HepG2 (cell line): ENCODE measurements around the gene RHOBTB1. TPM values are rescaled to one million over a fixed set of nuclear protein-coding genes. Genes with fewer than 3 reads are reported as not detected.

Source experiments
- ATAC-seq: fragments of 200-7000 bp; cut with Tn5 transposase; 3 replicates; pipeline ENCODE4 v1.9.1; 2020; ENCODE audit warnings: mild to moderate bottlenecking, moderate library complexity
- BruUV-seq: library from RNA; stranded (reverse); fragments of 400-500 nt; replicated peaks from 2 replicates; lab custom pipeline; 2021; lab: Mats Ljungman, UMichigan
- CTCF ChIA-PET: fragments of 300-600 bp; formaldehyde crosslinking; extraction: SDS; loops from one replicate; lab custom pipeline; 2021; ENCODE audit warnings: low total read pairs, inconsistent platforms, low intra/inter-chr PET ratio; lab: Yijun Ruan, JAX
- POLR2A ChIA-PET: fragments of 350-600 bp; sonication (Branson Sonifier 250); formaldehyde crosslinking; loops from one replicate; lab custom pipeline; 2020; ENCODE audit warnings: antibody characterized with exemption, inconsistent platforms; lab: Yijun Ruan, JAX
- DNase-seq: peaks from one replicate; pipeline ENCODE4 v3.0.0-alpha.2; 2015; ENCODE audit warnings: low spot score
- FAIRE-seq: peaks from 3 replicates; lab custom pipeline; 2011; peaks lifted over from hg19 to GRCh38; lab: Jason Lieb, UNC
- H2AFZ ChIP-seq: one replicate; pipeline ENCODE4 v1.6.1; 2011; ENCODE audit warnings: low read length, inconsistent platforms
- H3K27ac ChIP-seq: fragments of 300-600 bp; 3 replicates; pipeline ENCODE4 v1.8.0; 2011; ENCODE audit warnings: mixed run types, mild to moderate bottlenecking, mixed read lengths, low read length, inconsistent platforms; ENCODE audit not compliant: insufficient read depth; ENCODE audit errors: extremely low read length
- H3K27me3 ChIP-seq, 2 experiments: fragments of 200-600 bp in 1 of 2; 2 replicates in 1 of 2; 3 replicates in 1 of 2; pipeline versions ENCODE4 v1.6.0 to v1.8.0; 2011; ENCODE audit warnings: low read length in 2 of 2, mild to moderate bottlenecking in 2 of 2, moderate library complexity in 2 of 2, inconsistent platforms in 1 of 2; ENCODE audit not compliant: insufficient read depth in 2 of 2, control insufficient read depth in 1 of 2
- H3K36me3 ChIP-seq, 2 experiments: fragments of 200-600 bp in 1 of 2; replicated peaks in 1 of 2; 2 replicates in 1 of 2; 3 replicates in 1 of 2; pipeline versions ENCODE4 v1.5.1 to v1.8.0; 2011; ENCODE audit warnings: low read length in 2 of 2, inconsistent platforms in 1 of 2; ENCODE audit not compliant: insufficient read depth in 2 of 2, control insufficient read depth in 1 of 2
- H3K4me1 ChIP-seq: 2 replicates; pipeline ENCODE4 v1.5.1; 2012; ENCODE audit warnings: low read length, inconsistent platforms; ENCODE audit not compliant: insufficient read depth
- H3K4me2 ChIP-seq: 2 replicates; pipeline ENCODE4 v1.6.0; 2011; ENCODE audit warnings: low read depth, low read length, inconsistent platforms
- H3K4me3 ChIP-seq, 3 experiments: fragments of 200-600 bp in 1 of 3; sonication (generic), shearing (Covaris generic) in 1 of 3; replicated peaks in 1 of 3; 2 replicates each; pipeline ENCODE4 v1.5.1; 2011 to 2016; ENCODE audit warnings: low read length in 3 of 3, inconsistent platforms in 2 of 3, low read depth in 2 of 3, mild to moderate bottlenecking in 2 of 3, control low read depth in 1 of 3, mixed read lengths in 1 of 3; ENCODE audit not compliant: insufficient read depth in 1 of 3
- H3K79me2 ChIP-seq: one replicate; pipeline ENCODE4 v1.6.1; 2011; ENCODE audit warnings: low read length, inconsistent platforms; ENCODE audit not compliant: insufficient read depth
- H3K9ac ChIP-seq: 2 replicates; pipeline ENCODE4 v1.6.0; 2011; ENCODE audit warnings: mild to moderate bottlenecking, low read depth, low read length, inconsistent platforms; ENCODE audit not compliant: insufficient read depth
- H3K9me3 ChIP-seq: 2 replicates; pipeline ENCODE4 v1.5.1; 2012; ENCODE audit warnings: mild to moderate bottlenecking, low read length
- H4K20me1 ChIP-seq: 2 replicates; pipeline ENCODE4 v1.6.0; 2011; ENCODE audit warnings: inconsistent platforms, mild to moderate bottlenecking, low read length, moderate library complexity; ENCODE audit not compliant: insufficient read depth
- KDM6A ChIP-seq: IDR thresholded peaks from 2 replicates; pipeline ENCODE4 v1.6.1; 2016; ENCODE audit warnings: low read depth
- MTA3 ChIP-seq: sonication (generic); formaldehyde crosslinking; IDR thresholded peaks from 2 replicates; pipeline ENCODE4 v1.4.0; 2020; ENCODE audit warnings: missing genetic modification reagents
- PITX1 ChIP-seq: sonication (generic); formaldehyde crosslinking; IDR thresholded peaks from 2 replicates; pipeline ENCODE4 v1.5.1; 2020; ENCODE audit warnings: mild to moderate bottlenecking, missing genetic modification reagents
- RBM22 ChIP-seq: fragments of 200-400 bp; formaldehyde crosslinking; optimal IDR thresholded peaks from 2 replicates; pipeline ENCODE3; 2017; ENCODE audit warnings: mild to moderate bottlenecking, low read length, moderate library complexity
- SP1 ChIP-seq, 2 experiments: fragments of 450-650 bp in 1 of 2; sonication (generic) in 1 of 2; formaldehyde crosslinking in 1 of 2; IDR thresholded peaks; 2 replicates each; pipeline versions ENCODE4 v1.4.0 to v1.6.1; 2016 to 2020; ENCODE audit warnings: missing genetic modification reagents in 1 of 2
- ZNF121 ChIP-seq: sonication (generic); formaldehyde crosslinking; IDR thresholded peaks from 2 replicates; pipeline ENCODE4 v1.5.0; 2020; ENCODE audit warnings: mild to moderate bottlenecking, missing genetic modification reagents
- ZNF563 ChIP-seq: sonication (generic); formaldehyde crosslinking; IDR thresholded peaks from 2 replicates; pipeline ENCODE4 v1.8.0; 2022; ENCODE audit warnings: mild to moderate bottlenecking, moderate library complexity, missing genetic modification reagents
- ZNF564 ChIP-seq: sonication (generic); formaldehyde crosslinking; IDR thresholded peaks from 2 replicates; pipeline ENCODE4 v1.8.1; 2023; ENCODE audit warnings: mild to moderate bottlenecking, missing genetic modification reagents
- WGBS: methylation state at CpG from one replicate; pipeline ENCODE4 v1.1.6; 2017; ENCODE audit warnings: low lambda C conversion rate; 5-methylcytosine and 5-hydroxymethylcytosine counted together
- in situ Hi-C: cut with HindIII; loops from 2 replicates; pipeline ENCODE4 v1.10.0; 2017; ENCODE audit warnings: low pct_unique_long_range_greater_than_20kb; ENCODE audit not compliant: extremely low pct_ligation_motif_present
- intact Hi-C: fragments of 100-400 bp; cut with micrococcal nuclease; formaldehyde crosslinking; loops from one replicate; pipeline ENCODE4 v1.10.0; 2022; ENCODE audit not compliant: unreplicated experiment
- polyA plus RNA-seq, 8 experiments: library from polyadenylated mRNA; depleted of rRNA in 3 of 8; stranded (reverse) in 7 of 8; unstranded in 1 of 8; fragments of >200 nt; fragmentation: Illumina TruSeq in 4 of 8; extraction: Trizol in 4 of 8; gene quantifications; 2 replicates each; pipeline versions ENCODE4 v1.2.1 to v1.2.3, GENCODE V29; 2011 to 2016; ENCODE audit warnings: low read depth in 4 of 8, missing spikeins in 1 of 8, mixed read lengths in 1 of 8; ENCODE audit not compliant: insufficient read depth in 1 of 8
- total RNA-seq, 5 experiments: library from RNA; depleted of rRNA; stranded (reverse); fragments of >200 nt; fragmentation: Illumina TruSeq; extraction: Trizol; gene quantifications; 2 replicates each; pipeline ENCODE4 v1.2.3, GENCODE V29; 2016; ENCODE audit warnings: low read depth in 1 of 5
- TF ChIP-seq, protein P1 (sequence below): IDR thresholded peaks from 2 replicates; pipeline ENCODE4 v1.6.1; 2016; ENCODE audit warnings: low read depth, missing genetic modification reagents, missing compliant biosample characterization
- TF ChIP-seq, protein P2 (sequence below): sonication (generic); formaldehyde crosslinking; IDR thresholded peaks from 2 replicates; pipeline ENCODE4 v1.4.0; 2020; ENCODE audit warnings: low read depth, missing genetic modification reagents
- TF ChIP-seq, protein P3 (sequence below): sonication (generic); formaldehyde crosslinking; IDR thresholded peaks from 2 replicates; pipeline ENCODE4 v1.4.0; 2020; ENCODE audit warnings: low read depth, mild to moderate bottlenecking, missing genetic modification reagents

RHOBTB1 gene
- total and polyA plus RNA-seq, 2 of the 13 experiments (the other 11 are each of a cell fraction or from before 2014, with no cell fraction given): 18.8 to 59.5 TPM

DNA sequence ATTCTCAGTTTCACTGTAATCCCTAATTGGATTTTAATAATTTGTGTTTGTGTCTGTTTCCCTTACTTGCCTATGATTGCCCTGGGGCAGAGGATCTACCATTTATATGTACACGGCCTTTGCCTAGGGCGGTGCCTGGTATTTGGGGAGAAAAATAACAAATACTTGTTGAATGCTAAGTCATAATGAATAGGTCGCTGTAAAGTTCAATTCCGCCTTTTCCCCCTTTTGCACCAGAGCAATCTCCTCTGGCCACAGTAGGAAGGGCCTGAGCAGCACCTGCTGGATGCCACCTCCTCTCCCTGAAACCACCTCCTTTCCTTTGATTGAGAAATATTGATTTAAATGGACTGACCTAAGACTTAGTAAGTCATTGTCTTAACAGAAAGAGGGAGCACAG lies 70.2 kb downstream of the RHOBTB1 start (continued):
- TF ChIP-seq, protein P1, sequence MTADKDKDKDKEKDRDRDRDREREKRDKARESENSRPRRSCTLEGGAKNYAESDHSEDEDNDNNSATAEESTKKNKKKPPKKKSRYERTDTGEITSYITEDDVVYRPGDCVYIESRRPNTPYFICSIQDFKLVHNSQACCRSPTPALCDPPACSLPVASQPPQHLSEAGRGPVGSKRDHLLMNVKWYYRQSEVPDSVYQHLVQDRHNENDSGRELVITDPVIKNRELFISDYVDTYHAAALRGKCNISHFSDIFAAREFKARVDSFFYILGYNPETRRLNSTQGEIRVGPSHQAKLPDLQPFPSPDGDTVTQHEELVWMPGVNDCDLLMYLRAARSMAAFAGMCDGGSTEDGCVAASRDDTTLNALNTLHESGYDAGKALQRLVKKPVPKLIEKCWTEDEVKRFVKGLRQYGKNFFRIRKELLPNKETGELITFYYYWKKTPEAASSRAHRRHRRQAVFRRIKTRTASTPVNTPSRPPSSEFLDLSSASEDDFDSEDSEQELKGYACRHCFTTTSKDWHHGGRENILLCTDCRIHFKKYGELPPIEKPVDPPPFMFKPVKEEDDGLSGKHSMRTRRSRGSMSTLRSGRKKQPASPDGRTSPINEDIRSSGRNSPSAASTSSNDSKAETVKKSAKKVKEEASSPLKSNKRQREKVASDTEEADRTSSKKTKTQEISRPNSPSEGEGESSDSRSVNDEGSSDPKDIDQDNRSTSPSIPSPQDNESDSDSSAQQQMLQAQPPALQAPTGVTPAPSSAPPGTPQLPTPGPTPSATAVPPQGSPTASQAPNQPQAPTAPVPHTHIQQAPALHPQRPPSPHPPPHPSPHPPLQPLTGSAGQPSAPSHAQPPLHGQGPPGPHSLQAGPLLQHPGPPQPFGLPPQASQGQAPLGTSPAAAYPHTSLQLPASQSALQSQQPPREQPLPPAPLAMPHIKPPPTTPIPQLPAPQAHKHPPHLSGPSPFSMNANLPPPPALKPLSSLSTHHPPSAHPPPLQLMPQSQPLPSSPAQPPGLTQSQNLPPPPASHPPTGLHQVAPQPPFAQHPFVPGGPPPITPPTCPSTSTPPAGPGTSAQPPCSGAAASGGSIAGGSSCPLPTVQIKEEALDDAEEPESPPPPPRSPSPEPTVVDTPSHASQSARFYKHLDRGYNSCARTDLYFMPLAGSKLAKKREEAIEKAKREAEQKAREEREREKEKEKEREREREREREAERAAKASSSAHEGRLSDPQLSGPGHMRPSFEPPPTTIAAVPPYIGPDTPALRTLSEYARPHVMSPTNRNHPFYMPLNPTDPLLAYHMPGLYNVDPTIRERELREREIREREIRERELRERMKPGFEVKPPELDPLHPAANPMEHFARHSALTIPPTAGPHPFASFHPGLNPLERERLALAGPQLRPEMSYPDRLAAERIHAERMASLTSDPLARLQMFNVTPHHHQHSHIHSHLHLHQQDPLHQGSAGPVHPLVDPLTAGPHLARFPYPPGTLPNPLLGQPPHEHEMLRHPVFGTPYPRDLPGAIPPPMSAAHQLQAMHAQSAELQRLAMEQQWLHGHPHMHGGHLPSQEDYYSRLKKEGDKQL (CRISPR knock-in tag): no peak

DNA sequence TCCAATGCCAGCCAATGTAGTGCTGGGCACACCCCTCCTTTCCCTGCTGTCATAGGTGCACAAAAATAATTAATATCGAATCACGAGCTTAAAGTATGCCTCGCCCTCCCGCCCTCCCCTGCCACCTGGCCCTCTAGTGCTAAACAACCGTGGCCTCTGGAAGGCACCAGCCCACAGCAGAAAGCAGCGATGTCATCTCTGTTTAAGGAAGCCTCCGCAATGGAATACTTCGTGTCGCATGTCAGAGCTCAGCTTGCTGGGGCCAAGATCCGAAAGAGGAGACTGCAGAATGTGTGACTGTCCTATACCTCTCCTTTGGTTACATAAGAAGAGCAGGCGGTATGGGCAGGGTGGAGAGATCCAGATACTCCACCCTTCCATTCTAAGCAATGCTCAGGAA lies 71.5 kb downstream of the RHOBTB1 start:
- intact Hi-C loops (no loop called here), in situ Hi-C loops (no loop called here)
- CTCF ChIA-PET: no interaction called here
- H3K4me2 ChIP-seq: no peak overlapping the region
- TF ChIP-seq PITX1 (CRISPR knock-in tag) (no peak), RBM22 (no peak), KDM6A (CRISPR knock-in tag) (no peak), SP1 (IDR thresholded peaks at IDR 0.05) (no peak), SP1 (CRISPR knock-in tag; IDR thresholded peaks at IDR 0.05) (no peak), ZNF121 (no peak), ZNF564 (CRISPR knock-in tag) (no peak), MTA3 (CRISPR knock-in tag) (no peak), ZNF563 (CRISPR knock-in tag) (no peak)
- TF ChIP-seq, protein P2, sequence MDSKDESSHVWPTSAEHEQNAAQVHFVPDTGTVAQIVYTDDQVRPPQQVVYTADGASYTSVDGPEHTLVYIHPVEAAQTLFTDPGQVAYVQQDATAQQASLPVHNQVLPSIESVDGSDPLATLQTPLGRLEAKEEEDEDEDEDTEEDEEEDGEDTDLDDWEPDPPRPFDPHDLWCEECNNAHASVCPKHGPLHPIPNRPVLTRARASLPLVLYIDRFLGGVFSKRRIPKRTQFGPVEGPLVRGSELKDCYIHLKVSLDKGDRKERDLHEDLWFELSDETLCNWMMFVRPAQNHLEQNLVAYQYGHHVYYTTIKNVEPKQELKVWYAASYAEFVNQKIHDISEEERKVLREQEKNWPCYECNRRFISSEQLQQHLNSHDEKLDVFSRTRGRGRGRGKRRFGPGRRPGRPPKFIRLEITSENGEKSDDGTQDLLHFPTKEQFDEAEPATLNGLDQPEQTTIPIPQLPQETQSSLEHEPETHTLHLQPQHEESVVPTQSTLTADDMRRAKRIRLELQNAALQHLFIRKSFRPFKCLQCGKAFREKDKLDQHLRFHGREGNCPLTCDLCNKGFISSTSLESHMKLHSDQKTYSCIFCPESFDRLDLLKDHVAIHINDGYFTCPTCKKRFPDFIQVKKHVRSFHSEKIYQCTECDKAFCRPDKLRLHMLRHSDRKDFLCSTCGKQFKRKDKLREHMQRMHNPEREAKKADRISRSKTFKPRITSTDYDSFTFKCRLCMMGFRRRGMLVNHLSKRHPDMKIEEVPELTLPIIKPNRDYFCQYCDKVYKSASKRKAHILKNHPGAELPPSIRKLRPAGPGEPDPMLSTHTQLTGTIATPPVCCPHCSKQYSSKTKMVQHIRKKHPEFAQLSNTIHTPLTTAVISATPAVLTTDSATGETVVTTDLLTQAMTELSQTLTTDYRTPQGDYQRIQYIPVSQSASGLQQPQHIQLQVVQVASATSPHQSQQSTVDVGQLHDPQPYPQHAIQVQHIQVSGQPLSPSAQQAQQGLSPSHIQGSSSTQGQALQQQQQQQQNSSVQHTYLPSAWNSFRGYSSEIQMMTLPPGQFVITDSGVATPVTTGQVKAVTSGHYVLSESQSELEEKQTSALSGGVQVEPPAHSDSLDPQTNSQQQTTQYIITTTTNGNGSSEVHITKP (CRISPR knock-in tag): no peak
- TF ChIP-seq, protein P3, sequence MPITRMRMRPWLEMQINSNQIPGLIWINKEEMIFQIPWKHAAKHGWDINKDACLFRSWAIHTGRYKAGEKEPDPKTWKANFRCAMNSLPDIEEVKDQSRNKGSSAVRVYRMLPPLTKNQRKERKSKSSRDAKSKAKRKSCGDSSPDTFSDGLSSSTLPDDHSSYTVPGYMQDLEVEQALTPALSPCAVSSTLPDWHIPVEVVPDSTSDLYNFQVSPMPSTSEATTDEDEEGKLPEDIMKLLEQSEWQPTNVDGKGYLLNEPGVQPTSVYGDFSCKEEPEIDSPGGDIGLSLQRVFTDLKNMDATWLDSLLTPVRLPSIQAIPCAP (CRISPR knock-in tag): no peak
- DNase-seq (no peak), ATAC-seq (no peak), FAIRE-seq (no peak)
- H3K79me2 ChIP-seq: no peaks in the 10 kb centered on the region
- no peaks in the 10 kb centered on the region for H3K9me3 ChIP-seq
- no peaks in the 10 kb centered on the region for H4K20me1 ChIP-seq
- no peaks in the 10 kb centered on the region for H3K27me3 ChIP-seq
- H2AFZ ChIP-seq: no peak overlapping the region
- no TSS peak for BruUV-seq
- no peak overlapping the region for H3K27ac ChIP-seq
- H3K4me3 ChIP-seq: no peak overlapping the region
- WGBS: 98% methylated on average over 11 of the region's 11 CpGs
- POLR2A ChIA-PET: no interaction called here
- peaks cover 9% of the 10 kb centered on the region for H3K4me1 ChIP-seq
- H3K36me3 ChIP-seq: peaks cover 12 to 18% of the 10 kb centered on the region in 2 experiments
- H3K9ac ChIP-seq: no peak overlapping the region
